Neural crest cell (in vitro differentiated cells): ENCODE data around the gene ANP32E. TPM values are rescaled to one million over a fixed set of nuclear protein-coding genes. Genes with fewer than 3 reads are reported as not detected.

Source experiments
- DNase-seq: peaks from one replicate; pipeline ENCODE4 v3.0.0; 2021; ENCODE audit warnings: low read depth, mixed read lengths, low spot score
- H3K27ac Mint-ChIP-seq: one replicate; pipeline ENCODE4 v1.8.0; 2021; ENCODE audit warnings: mild to moderate bottlenecking, mixed read lengths; ENCODE audit not compliant: unreplicated experiment
- H3K27me3 Mint-ChIP-seq: 2 replicates; pipeline ENCODE4 v1.8.0; 2021; ENCODE audit warnings: low read depth, mild to moderate bottlenecking, mixed read lengths
- H3K36me3 Mint-ChIP-seq: 2 replicates; pipeline ENCODE4 v1.8.0; 2021; ENCODE audit warnings: low read depth, mild to moderate bottlenecking, mixed read lengths
- H3K4me1 Mint-ChIP-seq: 2 replicates; pipeline ENCODE4 v1.8.0; 2021; ENCODE audit warnings: mixed read lengths
- H3K4me3 Mint-ChIP-seq: one replicate; pipeline ENCODE4 v1.8.0; 2021; ENCODE audit warnings: mild to moderate bottlenecking, mixed read lengths
- H3K9me3 Mint-ChIP-seq: 2 replicates; pipeline ENCODE4 v1.8.0; 2021; ENCODE audit warnings: mixed read lengths
- CTCF ChIP-seq: fragments of 200-600 bp; sonication (generic); conservative IDR thresholded peaks from 2 replicates; pipeline ENCODE4 v1.5.0; 2021; ENCODE audit warnings: antibody characterized with exemption, mild to moderate bottlenecking
- total RNA-seq: library from RNA; stranded (reverse); gene quantifications from 2 replicates; pipeline ENCODE4 v1.2.1, GENCODE V29; 2021

The ANP32E gene
- total RNA-seq, 1 donor from 2014 or later = 110 TPM

- H3K27ac Mint-ChIP-seq = no peak overlapping the region
These were observed 57.4 kb downstream of the ANP32E start for GRCh38 chr1:150178548-150178947.

DNA sequence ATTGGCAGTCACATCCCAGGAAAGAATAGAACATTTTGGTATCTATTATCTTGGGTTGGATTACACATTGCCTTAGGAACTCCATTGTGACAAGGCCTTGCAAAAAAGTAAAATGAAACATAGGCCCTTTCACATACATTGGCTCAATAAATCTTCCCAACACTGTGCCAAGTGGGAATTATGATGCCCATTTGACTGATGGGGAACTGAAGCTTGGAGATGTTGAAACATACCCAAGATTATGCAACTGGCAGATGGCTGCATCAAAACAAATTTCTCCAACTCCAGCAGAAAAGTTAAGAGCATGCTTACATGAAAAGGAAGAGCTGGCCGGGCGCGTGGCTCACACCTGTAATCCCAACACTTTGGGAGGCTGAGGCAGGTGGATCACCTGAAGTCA is 59.3 kb downstream of the ANP32E start:
- Mint-ChIP-seq H3K27me3 (no peaks in the 10 kb centered on the region), H3K4me3 (no peak overlapping the region), H3K9me3 (no peaks in the 10 kb centered on the region), H3K4me1 (peaks cover 32% of the 10 kb centered on the region), H3K36me3 (no peaks in the 10 kb centered on the region), H3K27ac (no peak overlapping the region)
- no peak for DNase-seq
- TF ChIP-seq CTCF = no peak

More at GRCh38 chr1:150178548-150178947, 57.4 kb downstream of the ANP32E start:
- H3K36me3 Mint-ChIP-seq = no peaks in the 10 kb centered on the region
- peaks cover 36% of the 10 kb centered on the region for H3K4me1 Mint-ChIP-seq
- no peak overlapping the region for H3K4me3 Mint-ChIP-seq
- DNase-seq = no peak
- no peak for TF ChIP-seq CTCF
- H3K9me3 Mint-ChIP-seq = no peaks in the 10 kb centered on the region
- no peaks in the 10 kb centered on the region for H3K27me3 Mint-ChIP-seq

DNA sequence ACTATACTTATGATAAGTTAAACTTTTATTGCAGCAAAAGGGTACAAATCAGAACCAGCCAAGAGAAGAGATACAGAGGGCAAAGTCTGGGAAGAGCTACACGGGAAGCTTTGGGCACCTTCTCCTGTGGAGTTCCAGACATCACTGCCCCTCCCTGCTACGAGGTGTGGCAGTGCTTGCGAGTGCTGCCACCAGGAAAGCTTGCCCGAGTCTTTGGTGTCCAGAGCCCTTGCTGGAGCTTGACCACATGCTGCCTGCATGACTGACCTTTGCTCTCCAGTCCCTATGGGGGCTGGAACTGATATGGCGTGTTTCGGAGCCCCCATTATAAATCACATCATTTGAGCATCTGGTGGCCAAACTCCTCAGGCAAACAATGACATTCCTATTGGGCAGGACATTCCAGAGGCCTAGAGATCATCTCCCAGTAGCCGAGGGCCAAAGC is 62.7 kb downstream of the ANP32E start:
- no peak for DNase-seq
- Mint-ChIP-seq H3K27me3 (no peaks in the 10 kb centered on the region), H3K36me3 (no peaks in the 10 kb centered on the region), H3K27ac (peak overlapping the region; percentile 81), H3K4me3 (no peak overlapping the region), H3K9me3 (no peaks in the 10 kb centered on the region), H3K4me1 (peaks cover 26% of the 10 kb centered on the region)
- no peak for TF ChIP-seq CTCF

- no peak for DNase-seq
- H3K27ac Mint-ChIP-seq = no peak overlapping the region
These were observed 64.1 kb downstream of the ANP32E start for GRCh38 chr1:150171801-150172200.

GRCh38 chr1:150168960-150169601 is 66.8 kb downstream of the ANP32E start:
- Mint-ChIP-seq H3K4me3 (no peak overlapping the region), H3K27ac (no peak overlapping the region), H3K4me1 (peaks cover 30% of the 10 kb centered on the region), H3K27me3 (no peaks in the 10 kb centered on the region), H3K36me3 (no peaks in the 10 kb centered on the region), H3K9me3 (no peaks in the 10 kb centered on the region)
- peak; percentile 64 for DNase-seq
- peak; percentile 76 for TF ChIP-seq CTCF

More at GRCh38 chr1:150171801-150172200, 64.1 kb downstream of the ANP32E start:
- Mint-ChIP-seq H3K27me3 (no peaks in the 10 kb centered on the region), H3K36me3 (no peaks in the 10 kb centered on the region), H3K4me3 (no peak overlapping the region), H3K9me3 (no peaks in the 10 kb centered on the region), H3K4me1 (peaks cover 26% of the 10 kb centered on the region)
- TF ChIP-seq CTCF = no peak

Other genes starting within 250 kb of the ANP32E start
- gene OTUD7B, start 225.4 kb downstream of the ANP32E start, total RNA-seq = 27.7 and 28.3 TPM in 2 replicates
- 48.8 and 53.1 TPM in 2 replicates for gene VPS45, start 168.3 kb downstream of the ANP32E start, total RNA-seq
- 106 and 113 TPM in 2 replicates for gene PLEKHO1, start 86.2 kb downstream of the ANP32E start, total RNA-seq
- 28.9 and 31.9 TPM in 2 replicates for gene CA14, start 21.7 kb upstream of the ANP32E start, total RNA-seq
- 142 and 145 TPM in 2 replicates for gene APH1A, start 32.9 kb upstream of the ANP32E start, total RNA-seq
- gene C1orf54, start 36.7 kb upstream of the ANP32E start, total RNA-seq = 15.0 and 16.1 TPM in 2 replicates
- gene CIART, start 46.4 kb upstream of the ANP32E start, total RNA-seq = 3.7 and 5.0 TPM in 2 replicates
- gene MRPS21, start 57.7 kb upstream of the ANP32E start, total RNA-seq = 96.2 and 101 TPM in 2 replicates
- gene PRPF3, start 85.4 kb upstream of the ANP32E start, total RNA-seq = 85.9 and 86.6 TPM in 2 replicates
- gene RPRD2, start 128.0 kb upstream of the ANP32E start, total RNA-seq = 40.8 and 43.6 TPM in 2 replicates